Lower lobe of right lung (tissue), 2 donors: ENCODE results near the gene LIPN. TPM values are rescaled to one million over a fixed set of nuclear protein-coding genes. Genes with fewer than 3 reads are reported as not detected.
"Not testable (repeated sequence)": the region's sequence is repeated elsewhere in the genome, so short reads cannot be mapped to it uniquely, and the experiment has no call there.

Source experiments
- ATAC-seq, 2 donors: fragments of 200-7000 bp; cut with Tn5 transposase; one replicate each; pipeline ENCODE4 v1.9.1; 2020 to 2022; ENCODE audit warnings: mild to moderate bottlenecking in 2 of 2, moderate library complexity in 2 of 2
- DNase-seq: peaks from one replicate; pipeline ENCODE4 v3.0.0-alpha.2; 2020
- H3K27ac ChIP-seq: fragments of 200-600 bp; one replicate; pipeline ENCODE4 v1.8.0; 2022
- H3K27me3 ChIP-seq: fragments of 200-600 bp; one replicate; pipeline ENCODE4 v1.8.0; 2022; ENCODE audit warnings: low read depth
- H3K36me3 ChIP-seq: fragments of 200-600 bp; one replicate; pipeline ENCODE4 v1.8.0; 2022; ENCODE audit warnings: mild to moderate bottlenecking
- H3K4me1 ChIP-seq: fragments of 200-600 bp; one replicate; pipeline ENCODE4 v1.8.0; 2022
- H3K4me3 ChIP-seq: fragments of 200-600 bp; one replicate; pipeline ENCODE4 v1.8.0; 2022; ENCODE audit warnings: mild to moderate bottlenecking
- H3K9me3 ChIP-seq: fragments of 200-600 bp; one replicate; pipeline ENCODE4 v1.8.0; 2022
- intact Hi-C: fragments of 100-400 bp; cut with DNase I; formaldehyde crosslinking; loops from one replicate; pipeline ENCODE4 v1.11.0; 2022
- total RNA-seq: library from RNA; stranded (reverse); fragmentation: NEBNext Ultra II Directional; extraction: Animal tissue kit (Norgen Biotek cat#: 25700); gene quantifications from one replicate; pipeline ENCODE4 v1.2.1, GENCODE V29; 2021
- TF ChIP-seq, protein P1 (sequence below): fragments of 200-600 bp; IDR thresholded peaks from one replicate; pipeline ENCODE4 v1.8.0; 2022; ENCODE audit warnings: antibody characterized with exemption, mild to moderate bottlenecking
- donor health status: DM: no; HTN: yes; CAD: no; lungs with severe emphysema.

LIPN gene
- total RNA-seq, 1 donor from 2014 or later = 1.6 TPM

DNA sequence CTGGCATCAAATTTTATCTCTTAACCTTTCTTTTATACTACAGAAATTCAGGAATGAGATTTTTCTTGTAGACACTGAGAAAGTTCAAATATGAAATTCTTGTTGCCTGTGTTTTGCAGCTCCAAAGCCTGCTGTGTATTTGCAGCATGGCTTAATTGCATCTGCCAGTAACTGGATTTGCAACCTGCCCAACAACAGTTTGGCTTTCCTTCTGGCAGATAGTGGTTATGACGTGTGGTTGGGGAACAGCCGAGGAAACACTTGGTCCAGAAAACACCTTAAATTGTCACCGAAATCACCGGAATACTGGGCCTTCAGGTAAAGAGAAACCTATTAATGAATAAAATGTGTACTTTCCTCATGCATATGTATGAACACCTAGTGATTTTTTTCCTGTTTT is 29.0 kb upstream of the LIPN start:
- TF ChIP-seq, protein P1, sequence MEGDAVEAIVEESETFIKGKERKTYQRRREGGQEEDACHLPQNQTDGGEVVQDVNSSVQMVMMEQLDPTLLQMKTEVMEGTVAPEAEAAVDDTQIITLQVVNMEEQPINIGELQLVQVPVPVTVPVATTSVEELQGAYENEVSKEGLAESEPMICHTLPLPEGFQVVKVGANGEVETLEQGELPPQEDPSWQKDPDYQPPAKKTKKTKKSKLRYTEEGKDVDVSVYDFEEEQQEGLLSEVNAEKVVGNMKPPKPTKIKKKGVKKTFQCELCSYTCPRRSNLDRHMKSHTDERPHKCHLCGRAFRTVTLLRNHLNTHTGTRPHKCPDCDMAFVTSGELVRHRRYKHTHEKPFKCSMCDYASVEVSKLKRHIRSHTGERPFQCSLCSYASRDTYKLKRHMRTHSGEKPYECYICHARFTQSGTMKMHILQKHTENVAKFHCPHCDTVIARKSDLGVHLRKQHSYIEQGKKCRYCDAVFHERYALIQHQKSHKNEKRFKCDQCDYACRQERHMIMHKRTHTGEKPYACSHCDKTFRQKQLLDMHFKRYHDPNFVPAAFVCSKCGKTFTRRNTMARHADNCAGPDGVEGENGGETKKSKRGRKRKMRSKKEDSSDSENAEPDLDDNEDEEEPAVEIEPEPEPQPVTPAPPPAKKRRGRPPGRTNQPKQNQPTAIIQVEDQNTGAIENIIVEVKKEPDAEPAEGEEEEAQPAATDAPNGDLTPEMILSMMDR = no peak
- DNase-seq (no peak), ATAC-seq (no peak)
- intact Hi-C loops = no loop called here
- no peaks in the 10 kb centered on the region for H3K27me3 ChIP-seq
- H3K9me3 ChIP-seq = no peaks in the 10 kb centered on the region
- no peaks in the 10 kb centered on the region for H3K4me1 ChIP-seq
- H3K27ac ChIP-seq = no peak overlapping the region
- H3K4me3 ChIP-seq = no peak overlapping the region
- no peaks in the 10 kb centered on the region for H3K36me3 ChIP-seq

DNA sequence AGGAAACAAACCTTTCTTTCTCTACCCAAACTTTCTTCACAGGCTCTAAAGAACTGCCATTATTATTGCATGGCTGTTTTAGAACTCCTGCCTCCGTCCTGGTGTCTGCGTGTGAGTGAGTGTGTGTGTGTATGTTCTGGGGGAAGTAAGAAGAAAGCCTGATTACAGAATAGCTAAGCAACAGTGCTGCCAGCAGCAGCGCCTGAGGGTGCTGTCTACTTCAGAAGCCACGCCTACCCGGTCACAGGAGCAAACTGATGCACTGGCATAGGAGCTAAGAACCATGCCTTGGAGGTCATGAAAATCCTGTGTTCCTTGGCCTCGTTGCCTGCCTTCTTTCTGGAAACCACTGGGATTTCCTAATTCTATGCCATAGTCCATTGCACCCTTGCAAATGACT is 28.5 kb upstream of the LIPN start:
- H3K4me3 ChIP-seq = no peak overlapping the region
- intact Hi-C loops = no loop called here
- ATAC-seq = peak; percentile 59 to 88
- H3K36me3 ChIP-seq = no peaks in the 10 kb centered on the region
- no peaks in the 10 kb centered on the region for H3K27me3 ChIP-seq
- H3K27ac ChIP-seq = no peak overlapping the region
- H3K9me3 ChIP-seq = no peaks in the 10 kb centered on the region
- DNase-seq = peak; percentile 80
- TF ChIP-seq, protein P1 = no peak
- H3K4me1 ChIP-seq = no peaks in the 10 kb centered on the region

DNA sequence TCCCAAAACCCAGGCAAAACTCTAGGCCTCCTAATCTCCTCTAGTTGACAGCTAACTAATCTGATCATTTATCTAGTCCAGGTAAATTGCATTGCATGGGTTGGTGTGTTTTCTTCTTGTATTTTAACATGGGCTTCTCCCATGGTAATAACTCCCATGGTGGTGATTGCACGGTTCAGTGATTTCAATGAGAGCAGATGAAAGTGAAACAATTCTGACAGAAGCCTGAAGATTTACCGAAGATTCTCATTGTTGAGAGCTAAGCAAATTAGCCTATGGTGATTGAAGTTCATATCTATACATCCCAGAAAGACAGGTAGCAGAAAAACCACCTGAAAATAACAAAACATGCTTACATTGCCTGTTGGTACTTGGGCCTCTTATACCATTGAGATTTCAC is 26.6 kb upstream of the LIPN start:
- Histone ChIP-seq H3K27me3 (no peaks in the 10 kb centered on the region), H3K36me3 (no peaks in the 10 kb centered on the region), H3K4me3 (no peak overlapping the region), H3K4me1 (no peaks in the 10 kb centered on the region), H3K27ac (no peak overlapping the region), H3K9me3 (no peaks in the 10 kb centered on the region)
- ATAC-seq = no peak
- TF ChIP-seq, protein P1 = no peak
- no peak for DNase-seq
- intact Hi-C loops = no loop called here

DNA sequence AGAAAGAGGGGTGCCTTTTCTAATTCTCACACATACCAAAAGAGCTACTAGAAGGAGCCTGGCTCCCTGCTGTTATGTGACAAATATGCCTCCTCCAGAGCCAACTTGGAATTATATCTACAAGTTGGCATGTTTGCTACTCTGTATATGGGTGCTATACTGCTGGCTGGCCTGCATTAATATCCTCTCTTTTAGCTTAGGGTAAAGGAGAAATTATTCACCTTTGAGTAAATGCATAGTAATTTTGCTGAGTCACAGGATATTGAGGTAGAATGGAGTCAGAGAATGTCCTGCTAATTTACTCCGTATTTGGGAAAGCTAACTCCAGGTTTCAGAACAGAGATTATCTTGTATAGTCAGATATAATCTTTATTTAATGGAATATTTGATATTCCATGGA is 24.2 kb upstream of the LIPN start:
- Histone ChIP-seq H3K4me1 (no peaks in the 10 kb centered on the region), H3K4me3 (no peak overlapping the region)
- DNase-seq = no peak

DNA sequence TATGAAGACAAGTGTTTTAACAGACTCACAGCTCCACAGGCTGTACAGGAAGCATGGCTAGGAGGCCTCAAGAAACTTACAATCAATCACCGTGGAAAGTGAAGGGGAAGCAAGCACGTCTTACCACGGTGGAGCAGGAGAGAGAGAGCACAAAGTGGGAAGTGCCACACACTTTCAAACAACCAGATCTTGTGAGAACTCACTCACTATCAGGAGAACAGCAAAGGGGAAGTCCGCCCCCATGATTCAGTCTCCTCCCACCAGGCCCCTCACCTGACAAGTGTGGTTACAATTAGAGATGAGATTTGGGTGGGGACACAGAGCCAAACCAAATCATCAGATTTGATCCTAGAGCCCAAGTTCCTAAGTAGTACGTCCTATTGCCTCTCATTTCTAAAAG is 17.9 kb upstream of the LIPN start:
- H3K9me3 ChIP-seq, H3K27me3 ChIP-seq, intact Hi-C loops, H3K27ac ChIP-seq, H3K4me1 ChIP-seq, H3K4me3 ChIP-seq, DNase-seq, H3K36me3 ChIP-seq, ATAC-seq: not testable (repeated sequence)

More for the DNA sequence above, 24.2 kb upstream of the LIPN start:
- no peak overlapping the region for H3K27ac ChIP-seq
- TF ChIP-seq, protein P1 = no peak
- no peaks in the 10 kb centered on the region for H3K36me3 ChIP-seq
- H3K9me3 ChIP-seq = no peaks in the 10 kb centered on the region
- no peak for ATAC-seq
- no peaks in the 10 kb centered on the region for H3K27me3 ChIP-seq
- intact Hi-C loops = no loop called here

DNA sequence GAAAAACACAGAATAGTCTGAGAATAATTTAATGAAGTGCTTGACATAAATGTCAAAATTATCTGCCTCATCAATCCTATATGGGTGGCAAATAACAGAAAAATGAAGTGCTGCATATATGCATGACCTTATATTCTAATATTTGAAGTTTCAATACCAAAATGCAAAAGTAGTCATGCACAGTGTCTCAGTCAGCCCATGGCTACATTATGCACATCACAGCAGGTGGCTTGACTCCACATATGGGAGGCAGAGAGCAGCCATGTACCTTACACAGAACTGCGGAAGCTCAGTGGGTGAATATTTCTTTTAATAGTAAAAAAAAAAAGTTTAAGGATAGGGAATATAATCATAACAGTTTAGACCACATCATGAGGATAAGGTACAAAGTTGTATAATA is 17.4 kb upstream of the LIPN start:
- intact Hi-C loops = no loop called here

More for the DNA sequence above, 17.4 kb upstream of the LIPN start:
- DNase-seq = no peak
- no peak for ATAC-seq
- H3K9me3 ChIP-seq = no peaks in the 10 kb centered on the region
- no peak overlapping the region for H3K27ac ChIP-seq
- no peaks in the 10 kb centered on the region for H3K36me3 ChIP-seq
- no peak overlapping the region for H3K4me3 ChIP-seq
- no peaks in the 10 kb centered on the region for H3K27me3 ChIP-seq
- H3K4me1 ChIP-seq = no peaks in the 10 kb centered on the region
- TF ChIP-seq, protein P1 = no peak
